ENCODE measurements around the gene CPEB4. TPM values are rescaled to one million over a fixed set of nuclear protein-coding genes. Genes with fewer than 3 reads are reported as not detected.
A peak's percentile ranks its signal among the peaks of the same experiment; 100 is the strongest.

The CPEB4 gene
- total RNA-seq, 1 experiment from 2014 or later: 86.7 TPM

GRCh38 chr5:173964506-173964905 is 76.4 kb downstream of the CPEB4 start:
- H3K4me3 Mint-ChIP-seq (ENCODE audit: unreplicated experiment): peak overlapping the region; percentile 67
- H3K27ac Mint-ChIP-seq (ENCODE audit: low read depth, unreplicated experiment): no peak overlapping the region
- ChIA-PET POLR2A (interaction anchor here (0.6 to 3.7 kb wide), 9 partner anchors 9 to 765 kb away, joined by 3 to 46 read pairs (median 6); partner anchors contain the start of gene BOD1), CTCF (interaction anchor here (1.7 to 1.9 kb wide), 4 partner anchors 9 to 349 kb away, joined by 4 to 24 read pairs (median 10); partner anchors contain the start of gene BOD1)
- no peaks in the 10 kb centered on the region for H3K9me3 Mint-ChIP-seq (ENCODE audit: unreplicated experiment)
- intact Hi-C loops (cut with micrococcal nuclease): no loop called here
- peaks cover 41% of the 10 kb centered on the region for H3K36me3 Mint-ChIP-seq (ENCODE audit: insufficient read depth, unreplicated experiment)
- no peak for TF ChIP-seq CTCF (IDR thresholded peaks at IDR 0.05; ENCODE audit: unreplicated experiment)
- H3K4me1 Mint-ChIP-seq (ENCODE audit: insufficient read depth, unreplicated experiment): peaks cover 19% of the 10 kb centered on the region
- BruUV-seq (replicated peaks): no TSS peak
- H3K27me3 Mint-ChIP-seq (ENCODE audit: insufficient read depth, unreplicated experiment): no peaks in the 10 kb centered on the region
- DNase-seq (ENCODE audit: unreplicated experiment): no peak

DNA sequence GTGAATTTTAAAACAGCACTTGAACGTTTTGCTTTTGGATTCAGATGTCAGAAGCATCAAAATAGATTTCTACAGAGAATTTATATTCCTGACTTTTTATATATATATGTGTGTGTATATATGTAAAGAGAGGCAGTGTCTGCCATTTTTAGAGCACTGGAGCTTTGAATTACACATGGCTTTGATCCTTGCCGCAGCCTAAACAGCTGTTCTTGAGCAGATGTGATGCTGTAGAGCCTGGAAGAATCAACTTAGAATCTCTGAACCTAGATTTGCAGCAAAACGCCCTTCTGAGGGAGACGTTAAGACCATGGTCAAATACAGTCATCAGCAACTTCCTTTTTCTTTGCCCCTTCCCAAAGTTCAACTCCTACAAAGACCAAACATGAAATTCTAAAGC is 79.1 kb downstream of the CPEB4 start:
- no peak overlapping the region for H3K4me3 Mint-ChIP-seq (ENCODE audit: unreplicated experiment)
- peaks cover 19% of the 10 kb centered on the region for H3K4me1 Mint-ChIP-seq (ENCODE audit: insufficient read depth, unreplicated experiment)
- no peak overlapping the region for H3K27ac Mint-ChIP-seq (ENCODE audit: low read depth, unreplicated experiment)
- peaks cover 17% of the 10 kb centered on the region for H3K36me3 Mint-ChIP-seq (ENCODE audit: insufficient read depth, unreplicated experiment)
- BruUV-seq (replicated peaks): no TSS peak
- TF ChIP-seq CTCF (IDR thresholded peaks at IDR 0.05; ENCODE audit: unreplicated experiment): no peak
- DNase-seq (ENCODE audit: unreplicated experiment): no peak
- POLR2A ChIA-PET: interaction anchor here (0.7 to 1.7 kb wide), 2 partner anchors 9 to 190 kb away, joined by 3 read pairs; no protein-coding TSS in a partner anchor
- H3K27me3 Mint-ChIP-seq (ENCODE audit: insufficient read depth, unreplicated experiment): no peaks in the 10 kb centered on the region
- intact Hi-C loops (cut with micrococcal nuclease): no loop called here
- no peaks in the 10 kb centered on the region for H3K9me3 Mint-ChIP-seq (ENCODE audit: unreplicated experiment)
- CTCF ChIA-PET: interaction anchor here (11.0 kb wide), 1 partner anchor 346 kb away, joined by 334 read pairs; the partner anchor contains the start of gene BOD1

DNA sequence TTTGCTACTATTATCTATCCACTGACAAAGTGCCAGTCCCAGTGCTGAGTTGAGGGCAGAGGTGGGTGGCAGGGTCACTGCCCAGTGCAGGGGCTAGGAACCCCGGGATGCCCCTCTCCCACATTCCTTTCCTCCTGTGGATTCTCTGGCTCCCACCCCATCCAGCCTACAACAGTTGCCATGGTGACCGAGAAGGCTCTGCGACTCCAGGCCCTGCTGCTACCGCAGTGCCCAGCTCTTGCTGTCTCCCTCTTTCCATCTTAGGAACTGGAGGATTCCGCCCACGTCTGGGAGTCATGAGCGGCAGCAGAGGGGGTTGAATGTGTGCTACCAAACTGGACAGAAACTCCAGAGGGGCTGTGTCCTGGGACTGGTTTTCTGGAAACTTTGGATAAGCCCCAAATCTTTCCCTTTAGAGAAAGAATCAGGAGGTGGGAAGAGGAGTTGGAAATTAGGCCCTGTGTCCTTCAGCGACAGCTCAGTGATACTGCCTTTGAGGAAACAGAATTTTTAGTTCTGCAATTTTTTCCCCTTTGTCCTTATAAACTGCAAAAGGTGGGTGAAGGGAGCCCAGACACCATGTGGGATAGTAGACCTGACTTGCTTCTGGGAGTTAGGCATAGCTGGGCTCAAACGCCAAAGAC is 80.1 kb downstream of the CPEB4 start:
- DNase-seq (ENCODE audit: unreplicated experiment): no peak
- no peak for TF ChIP-seq CTCF (IDR thresholded peaks at IDR 0.05; ENCODE audit: unreplicated experiment)
- Mint-ChIP-seq H3K27ac (ENCODE audit: low read depth, unreplicated experiment) (no peak overlapping the region), H3K27me3 (ENCODE audit: insufficient read depth, unreplicated experiment) (no peaks in the 10 kb centered on the region), H3K4me3 (ENCODE audit: unreplicated experiment) (no peak overlapping the region), H3K36me3 (ENCODE audit: insufficient read depth, unreplicated experiment) (peaks cover 7% of the 10 kb centered on the region), H3K4me1 (ENCODE audit: insufficient read depth, unreplicated experiment) (peaks cover 14% of the 10 kb centered on the region), H3K9me3 (ENCODE audit: unreplicated experiment) (no peaks in the 10 kb centered on the region)
- CTCF ChIA-PET: interaction anchor here (0.7 to 11.0 kb wide), 3 partner anchors 16 to 347 kb away, joined by 3 to 334 read pairs (median 4); partner anchors contain the start of gene BOD1
- POLR2A ChIA-PET: interaction anchor here (0.7 kb wide), 1 partner anchor 189 kb away, joined by 3 read pairs; no protein-coding TSS in a partner anchor
- intact Hi-C loops (cut with micrococcal nuclease): no loop called here
- no TSS peak for BruUV-seq (replicated peaks)

GRCh38 chr5:173969167-173970049 is 81.3 kb downstream of the CPEB4 start:
- CTCF ChIA-PET: interaction anchor here (0.7 to 11.0 kb wide), 3 partner anchors 343 to 348 kb away, joined by 3 to 334 read pairs (median 4); partner anchors contain the start of gene BOD1
- H3K27me3 Mint-ChIP-seq (ENCODE audit: insufficient read depth, unreplicated experiment): no peaks in the 10 kb centered on the region
- peaks cover 6% of the 10 kb centered on the region for H3K36me3 Mint-ChIP-seq (ENCODE audit: insufficient read depth, unreplicated experiment)
- POLR2A ChIA-PET: interaction anchor here (0.7 kb wide), 1 partner anchor 336 kb away, joined by 3 read pairs; no protein-coding TSS in a partner anchor
- DNase-seq (ENCODE audit: unreplicated experiment): peak; percentile 20
- H3K27ac Mint-ChIP-seq (ENCODE audit: low read depth, unreplicated experiment): no peak overlapping the region
- H3K4me1 Mint-ChIP-seq (ENCODE audit: insufficient read depth, unreplicated experiment): peaks cover 18% of the 10 kb centered on the region
- no peak overlapping the region for H3K4me3 Mint-ChIP-seq (ENCODE audit: unreplicated experiment)
- no peaks in the 10 kb centered on the region for H3K9me3 Mint-ChIP-seq (ENCODE audit: unreplicated experiment)
- intact Hi-C loops (cut with micrococcal nuclease): loop anchor here (10.0 kb wide), 1 partner anchor 1265 kb away; no protein-coding TSS in a partner anchor
- TF ChIP-seq CTCF (IDR thresholded peaks at IDR 0.05; ENCODE audit: unreplicated experiment): no peak
- no TSS peak for BruUV-seq (replicated peaks)

All from MCF 10A (cell line).